Ishikawa (cell line): ENCODE data around the gene FERMT3.

Experiments
- CEBPB ChIP-seq: IDR thresholded peaks from 2 replicates; pipeline ENCODE4 v1.6.1; 2012
- CREB1 ChIP-seq: IDR thresholded peaks from 2 replicates; pipeline ENCODE4 v1.6.1; 2012; ENCODE audit warnings: low read depth
- EGR1 ChIP-seq: IDR thresholded peaks from 2 replicates; pipeline ENCODE4 v1.6.1; 2012
- EP300 ChIP-seq: IDR thresholded peaks from 2 replicates; pipeline ENCODE4 v1.6.1; 2012; ENCODE audit warnings: borderline replicate concordance
- FOXM1 ChIP-seq: IDR thresholded peaks from 2 replicates; pipeline ENCODE4 v1.6.1; 2012; ENCODE audit warnings: low read depth, borderline replicate concordance
- MAX ChIP-seq: IDR thresholded peaks from 2 replicates; pipeline ENCODE4 v1.6.1; 2012
- RAD21 ChIP-seq: IDR thresholded peaks from 2 replicates; pipeline ENCODE4 v1.6.1; 2012; ENCODE audit warnings: low read depth
- REST ChIP-seq: IDR thresholded peaks from 2 replicates; pipeline ENCODE4 v1.6.1; 2012; ENCODE audit warnings: low read depth, mild to moderate bottlenecking
- TAF1 ChIP-seq: IDR thresholded peaks from 2 replicates; pipeline ENCODE4 v1.6.1; 2012; ENCODE audit warnings: low read depth, mild to moderate bottlenecking
- TEAD4 ChIP-seq: IDR thresholded peaks from 2 replicates; pipeline ENCODE4 v1.6.1; 2012
- USF1 ChIP-seq: IDR thresholded peaks from 2 replicates; pipeline ENCODE4 v1.6.1; 2012

- TF ChIP-seq TAF1 (no peak), USF1 (no peak), REST (no peak), CREB1 (no peak), CEBPB (no peak), EP300 (no peak), RAD21 (no peak), MAX (no peak), TEAD4 (no peak), EGR1 (no peak), FOXM1 (no peak)
These were observed 13.8 kb downstream of the FERMT3 start for GRCh38 chr11:64220271-64220670.
